SIG-M5 treated with dmso at 0.1 percent for 504 hours (cell line): ENCODE measurements around the gene SPRY1.

ENCODE experiments used
- DNase-seq: peaks from one replicate; lab custom pipeline; 2025; ENCODE audit not compliant: unreplicated experiment; lab: John Stamatoyannopoulos, UW

The SPRY1 gene

GRCh38 chr4:123378794-123379193 is 17.8 kb upstream of the SPRY1 start:
- DNase-seq, result no peak

DNA sequence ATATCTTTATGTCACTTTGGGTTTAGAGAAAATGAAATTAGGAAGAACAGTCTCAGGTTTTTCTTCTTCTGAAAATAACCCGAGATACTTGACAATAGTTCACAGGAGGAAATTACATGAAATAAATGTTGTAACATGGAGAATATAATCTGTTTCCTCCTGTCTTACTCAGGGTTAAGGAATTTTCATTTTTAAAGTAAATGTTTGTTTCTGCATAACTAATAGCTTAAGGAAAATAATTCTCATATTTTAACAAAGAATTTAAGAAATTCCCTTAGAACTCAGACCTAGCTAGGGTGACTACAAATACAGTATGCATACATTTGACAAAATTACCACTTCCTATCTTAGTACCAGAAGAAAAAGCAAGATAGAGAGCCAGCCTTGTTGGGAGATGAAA is 17.2 kb upstream of the SPRY1 start:
- no peak for DNase-seq

DNA sequence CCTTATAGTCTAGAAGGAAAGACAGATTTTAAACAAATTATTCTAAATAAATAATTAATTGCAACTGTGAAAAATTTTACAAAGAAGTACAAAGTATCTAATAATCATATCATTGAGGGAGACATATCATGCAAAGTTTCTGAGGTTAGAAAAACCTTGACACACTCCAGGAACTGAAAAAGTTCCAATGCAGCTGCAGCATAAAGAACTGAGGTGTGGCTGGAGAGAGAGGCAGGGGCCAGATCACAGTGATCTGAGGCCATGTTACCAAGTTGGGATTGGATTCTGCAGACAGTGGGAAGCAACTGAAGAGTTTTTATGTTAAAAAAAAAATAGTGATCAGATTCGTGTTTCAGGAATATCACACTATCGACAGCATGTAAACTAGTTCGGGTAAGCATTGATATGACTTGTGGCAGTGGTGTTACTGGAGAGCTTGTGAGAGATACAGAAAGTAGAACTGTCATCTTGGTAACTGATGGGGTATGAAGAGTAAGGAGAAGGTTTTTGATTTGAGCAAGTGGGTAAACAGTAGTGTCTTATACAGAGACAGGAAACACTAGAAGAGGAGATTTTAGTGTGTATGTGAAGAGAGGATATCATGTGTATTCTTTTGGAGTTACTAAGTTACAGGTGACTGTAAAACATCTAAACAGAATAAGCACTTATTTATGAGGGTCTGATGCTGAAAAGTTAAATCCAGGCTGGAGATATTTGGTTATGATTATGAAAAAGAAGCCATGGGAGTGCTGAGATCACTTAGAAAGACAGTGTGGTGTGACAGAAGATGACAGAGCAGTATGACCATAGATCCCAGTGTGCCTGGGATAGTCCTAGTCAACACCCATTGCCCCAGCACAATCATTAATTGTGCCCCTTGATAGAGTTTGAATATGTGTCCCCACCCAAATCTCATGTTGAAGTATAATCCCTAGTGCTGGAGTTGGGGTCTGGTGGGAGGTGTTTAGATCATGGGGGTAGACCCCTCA is 15.6 kb upstream of the SPRY1 start:
- DNase-seq, result no peak

- DNase-seq, result no peak
Measured at GRCh38 chr4:123381996-123382395, 14.6 kb upstream of the SPRY1 start.

DNA sequence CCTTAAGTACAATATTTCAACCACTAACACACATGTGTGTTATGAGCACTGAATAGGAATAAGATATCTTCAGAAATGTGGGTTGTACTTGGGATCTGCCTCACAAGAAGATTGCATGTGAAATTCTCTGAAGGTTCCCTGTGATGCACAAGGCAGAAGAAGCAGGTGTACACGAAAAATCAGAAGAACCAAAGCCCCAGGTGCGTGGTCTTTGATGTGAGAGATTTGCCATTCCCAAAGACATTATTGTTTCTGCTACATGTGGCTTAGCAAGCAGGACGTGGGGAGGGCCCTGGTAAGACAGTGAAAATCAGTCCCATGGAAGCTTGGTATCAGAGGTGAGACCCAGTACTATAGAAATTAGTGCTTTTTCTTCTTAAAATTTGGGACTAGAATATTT is 13.0 kb upstream of the SPRY1 start:
- DNase-seq, result no peak

- DNase-seq, result no peak
Measured at GRCh38 chr4:123386609-123387008, 10.0 kb upstream of the SPRY1 start.

DNA sequence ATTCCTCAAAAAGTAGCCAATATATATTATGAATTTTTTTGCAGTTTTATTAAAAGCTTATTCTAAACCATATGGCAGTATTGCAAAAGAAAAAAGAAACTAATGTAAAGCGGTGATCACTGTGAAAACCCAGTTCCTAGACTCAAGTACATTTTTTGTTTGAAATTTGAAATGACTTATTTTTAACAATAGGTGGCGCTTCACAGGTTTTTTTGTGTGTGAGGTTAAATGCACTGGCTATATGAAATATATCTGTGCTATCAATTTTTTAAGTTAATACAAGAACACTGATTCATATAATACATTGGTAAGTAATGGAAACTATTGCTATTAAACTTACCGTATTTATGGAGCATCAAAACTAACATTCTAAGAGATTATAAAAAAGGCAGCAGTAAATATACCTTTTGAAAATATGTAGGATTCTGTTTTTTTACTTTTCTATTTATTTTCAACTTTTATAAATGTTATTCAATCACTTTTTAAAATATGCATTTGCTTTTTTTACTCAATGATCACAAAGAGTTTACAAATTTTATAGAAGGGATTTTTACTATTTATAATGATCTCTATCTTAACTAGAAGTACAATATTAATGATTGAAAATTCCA is 5.6 kb upstream of the SPRY1 start:
- peak; percentile 41 for DNase-seq

DNA sequence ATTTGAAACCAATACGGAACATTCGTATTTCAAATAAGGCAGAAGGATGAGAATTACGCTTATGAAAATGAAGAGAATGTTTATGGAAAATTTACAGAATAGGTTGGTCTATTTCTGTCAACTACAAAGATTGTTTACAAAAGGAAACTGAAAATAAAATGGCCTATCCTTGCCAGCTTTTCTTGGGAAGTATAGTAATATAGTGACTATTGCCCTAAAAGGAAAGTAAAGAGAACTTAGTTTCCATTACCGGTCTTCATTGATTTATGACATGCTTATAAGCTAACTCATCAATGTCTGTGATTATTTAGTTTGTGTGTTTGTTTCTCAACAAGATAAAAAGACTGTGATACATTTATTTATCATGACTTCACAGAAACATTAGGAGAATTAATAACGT is 2.9 kb upstream of the SPRY1 start:
- DNase-seq, result no peak

GRCh38 chr4:123397144-123398065 is 810 bp downstream of the SPRY1 start:
- peak; percentile 74 for DNase-seq

GRCh38 chr4:123398066-123398852 is 1.7 kb downstream of the SPRY1 start:
- peak; percentile 50 for DNase-seq

DNA sequence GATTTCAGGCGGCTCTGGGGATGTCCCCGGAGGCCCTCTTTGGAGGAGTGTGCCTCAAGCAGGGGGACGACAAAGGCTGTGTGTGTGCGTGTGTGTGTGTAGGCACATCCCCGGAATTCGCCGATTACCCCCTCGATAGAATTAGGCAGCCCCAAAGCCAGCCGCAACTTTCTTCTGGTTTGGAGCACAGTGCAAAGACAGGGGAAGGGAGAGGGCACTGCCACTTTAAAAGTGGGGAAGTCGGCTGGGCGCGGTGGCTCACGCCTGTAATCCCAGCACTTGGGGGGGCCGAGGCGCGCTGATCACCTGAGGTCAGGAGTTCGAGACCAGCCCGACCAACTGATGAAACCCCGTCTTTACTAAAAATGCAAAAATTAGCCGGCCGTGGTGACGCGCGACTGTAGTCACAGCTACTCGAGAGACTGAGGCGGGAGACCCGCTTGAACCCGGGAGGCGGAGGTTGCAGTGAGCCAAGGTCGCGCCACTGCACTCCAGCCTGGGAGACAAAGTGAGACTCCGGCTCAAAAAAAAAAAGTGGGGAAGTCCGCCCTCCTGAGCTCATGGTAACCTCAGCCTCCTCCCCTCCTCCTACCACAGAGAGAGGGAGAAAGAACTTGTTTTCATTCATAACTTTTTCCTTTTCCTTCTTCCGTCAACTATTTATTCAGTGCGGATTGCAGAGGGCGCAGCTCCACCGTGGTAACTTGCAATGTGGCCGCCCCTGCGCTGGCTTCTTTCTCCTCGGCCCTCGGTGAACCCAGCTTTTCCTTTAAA is 2.4 kb downstream of the SPRY1 start:
- DNase-seq, result peak; percentile 58

- DNase-seq, result no peak
Measured at GRCh38 chr4:123399627-123400358, 3.2 kb downstream of the SPRY1 start.

- DNase-seq, result no peak
Measured at GRCh38 chr4:123401271-123402120, 4.9 kb downstream of the SPRY1 start.

DNA sequence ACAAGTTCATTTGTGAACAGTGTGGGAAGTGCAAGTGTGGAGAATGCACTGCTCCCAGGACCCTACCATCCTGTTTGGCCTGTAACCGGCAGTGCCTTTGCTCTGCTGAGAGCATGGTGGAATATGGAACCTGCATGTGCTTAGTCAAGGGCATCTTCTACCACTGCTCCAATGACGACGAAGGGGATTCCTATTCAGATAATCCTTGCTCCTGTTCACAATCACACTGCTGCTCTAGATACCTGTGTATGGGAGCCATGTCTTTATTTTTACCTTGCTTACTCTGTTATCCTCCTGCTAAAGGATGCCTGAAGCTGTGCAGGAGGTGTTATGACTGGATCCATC is 5.5 kb downstream of the SPRY1 start:
- DNase-seq, result no peak

GRCh38 chr4:123403080-123403604 is 6.5 kb downstream of the SPRY1 start:
- DNase-seq, result no peak

- no peak for DNase-seq
Measured at GRCh38 chr4:123404533-123404932, 7.9 kb downstream of the SPRY1 start.

DNA sequence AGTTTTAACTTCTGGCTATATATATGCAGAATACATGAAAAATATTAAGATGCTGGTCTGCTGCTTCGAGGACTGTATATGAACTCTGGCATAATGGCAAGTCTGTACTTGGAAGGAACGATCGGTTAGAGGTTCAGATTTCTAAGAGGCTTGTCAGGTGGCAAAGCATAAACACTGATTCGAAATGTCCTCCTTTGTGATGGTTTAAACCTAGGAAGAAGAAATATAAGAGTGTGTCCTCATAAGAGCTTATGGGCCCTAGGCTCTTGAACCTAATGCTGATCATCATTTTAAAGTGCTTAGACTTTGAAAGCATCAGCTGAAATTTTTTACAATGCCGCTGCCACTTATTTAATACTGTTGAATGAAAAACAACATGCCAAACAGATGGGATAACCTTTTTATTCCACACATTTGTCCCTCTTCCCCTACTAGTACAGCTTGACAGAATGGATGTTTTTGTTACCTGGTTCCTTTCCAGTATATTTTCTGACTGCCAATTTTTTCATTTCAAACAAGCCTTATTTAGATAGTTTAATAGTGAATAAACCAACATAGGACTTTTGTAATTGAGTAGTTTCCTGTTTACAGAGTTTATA is 8.8 kb downstream of the SPRY1 start:
- DNase-seq, result no peak

GRCh38 chr4:123406872-123407271 is 10.3 kb downstream of the SPRY1 start:
- no peak for DNase-seq
